IPS DF 6.9 (cell line): ENCODE measurements around the gene SH3D19.

Source experiments
- DNase-seq: peaks from one replicate; pipeline ENCODE4 v3.0.0-alpha.2; 2013; ENCODE audit warnings: low read depth, low spot score
- H3K27ac ChIP-seq: one replicate; pipeline ENCODE4 v1.5.1; 2013; ENCODE audit warnings: low read length, control low read depth
- H3K27me3 ChIP-seq: 2 replicates; pipeline ENCODE4 v1.6.1; 2013; ENCODE audit warnings: mild to moderate bottlenecking, low read length; ENCODE audit not compliant: control insufficient read depth, insufficient read depth
- H3K36me3 ChIP-seq: 2 replicates; pipeline ENCODE4 v1.6.1; 2013; ENCODE audit warnings: low read length; ENCODE audit not compliant: control insufficient read depth, insufficient read depth
- H3K4me1 ChIP-seq: 2 replicates; pipeline ENCODE4 v1.6.1; 2013; ENCODE audit warnings: low read length; ENCODE audit not compliant: control insufficient read depth, insufficient read depth
- H3K4me3 ChIP-seq: 2 replicates; pipeline ENCODE4 v1.5.1; 2013; ENCODE audit warnings: mild to moderate bottlenecking, low read length
- H3K9me3 ChIP-seq: 2 replicates; pipeline ENCODE4 v1.6.1; 2013; ENCODE audit warnings: low read length, inconsistent platforms; ENCODE audit not compliant: control insufficient read depth, insufficient read depth
- WGBS: extraction: QIAGEN DNeasy Blood & Tissue Kit; methylation state at CpG from one replicate; pipeline ENCODE4 v1.1.7; 2013; ENCODE audit warnings: mixed read lengths, missing lambda C conversion rate; ENCODE audit not compliant: insufficient read length, insufficient coverage; 5-methylcytosine and 5-hydroxymethylcytosine counted together

Gene SH3D19

DNA sequence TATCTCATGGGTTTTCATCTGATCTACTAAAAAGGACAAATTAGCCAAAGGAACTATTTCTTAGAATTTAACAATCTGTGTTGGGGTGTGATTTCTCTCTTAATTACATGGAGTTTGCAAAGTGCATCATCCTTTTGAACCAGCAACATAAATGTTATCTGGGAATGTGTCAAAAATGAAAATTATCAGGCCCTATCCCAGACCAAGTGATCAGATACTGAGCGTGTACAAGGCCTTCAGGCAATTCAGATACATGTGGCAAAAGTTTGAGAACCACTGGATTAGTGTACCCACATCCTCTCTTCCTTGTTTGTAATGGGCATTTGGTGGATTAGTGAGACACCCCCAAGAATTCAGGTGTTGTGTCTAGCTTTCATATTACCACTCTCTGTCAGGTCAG, 3.8 kb downstream of the SH3D19 start:
- H3K4me1 ChIP-seq = no peaks in the 10 kb centered on the region
- no CpG with 5 or more reads among the region's 1 CpG for WGBS
- H3K27me3 ChIP-seq = no peaks in the 10 kb centered on the region
- no peak overlapping the region for H3K4me3 ChIP-seq
- no peak overlapping the region for H3K27ac ChIP-seq
- no peaks in the 10 kb centered on the region for H3K9me3 ChIP-seq
- no peaks in the 10 kb centered on the region for H3K36me3 ChIP-seq
- no peak for DNase-seq

DNA sequence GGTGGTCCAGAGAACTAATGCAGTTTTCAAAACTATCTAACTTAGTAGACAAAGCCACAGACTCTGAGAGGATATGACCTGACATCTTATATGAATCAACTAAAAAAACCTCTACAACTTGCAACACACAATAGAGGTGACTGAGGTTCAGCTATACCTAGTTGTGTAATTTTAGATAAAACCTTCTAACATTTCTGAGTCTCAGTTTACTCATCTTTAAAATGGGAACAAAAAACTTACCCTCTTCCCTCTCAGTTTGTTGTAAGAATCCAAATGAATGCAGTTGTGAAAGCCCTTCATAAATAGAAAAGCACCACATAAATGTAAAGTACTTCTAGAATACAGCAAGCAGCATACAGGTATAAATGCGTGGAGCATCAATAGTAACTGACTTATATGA, 5.9 kb downstream of the SH3D19 start:
- H3K4me3 ChIP-seq = no peak overlapping the region
- no CpG with 5 or more reads among the region's 1 CpG for WGBS
- no peaks in the 10 kb centered on the region for H3K36me3 ChIP-seq
- H3K27ac ChIP-seq = no peak overlapping the region
- no peaks in the 10 kb centered on the region for H3K4me1 ChIP-seq
- no peaks in the 10 kb centered on the region for H3K27me3 ChIP-seq
- no peaks in the 10 kb centered on the region for H3K9me3 ChIP-seq
- DNase-seq = no peak

DNA sequence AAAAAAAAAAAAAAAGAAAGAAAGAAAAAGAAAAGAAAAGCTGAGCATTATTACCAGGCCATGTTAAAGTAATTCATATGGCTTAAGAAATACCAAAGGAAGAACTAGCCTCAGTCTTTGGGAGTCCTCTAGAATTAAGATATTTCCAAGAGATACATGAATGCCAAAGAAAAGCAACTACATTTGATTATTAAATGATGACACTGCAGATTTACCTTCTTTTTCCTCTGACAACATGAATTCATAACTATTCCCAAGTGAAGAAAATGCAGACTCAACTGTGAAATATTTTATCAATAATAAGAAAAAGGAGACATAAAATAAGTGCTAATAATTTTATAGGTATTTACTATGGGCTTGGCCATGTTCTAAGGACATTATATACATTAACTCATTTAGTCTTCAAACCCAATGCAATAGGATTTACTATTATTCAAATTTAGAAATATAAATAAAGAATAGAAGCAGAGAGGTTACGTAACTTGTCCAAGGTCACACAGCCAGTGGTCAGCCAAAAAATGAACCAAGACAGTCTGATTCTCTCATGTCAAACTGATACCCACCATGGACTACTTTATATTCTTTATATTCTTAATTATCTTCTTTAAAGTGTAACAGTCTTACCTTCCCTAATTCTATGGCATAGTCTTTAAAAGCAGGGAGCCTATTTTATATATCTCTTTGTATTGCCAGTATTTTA, 6.9 kb downstream of the SH3D19 start:
- Histone ChIP-seq H3K4me1 (no peaks in the 10 kb centered on the region), H3K9me3 (no peaks in the 10 kb centered on the region), H3K27ac (no peak overlapping the region), H3K27me3 (no peaks in the 10 kb centered on the region), H3K4me3 (no peak overlapping the region), H3K36me3 (no peaks in the 10 kb centered on the region)
- WGBS = no CpG with 5 or more reads among the region's 1 CpG
- DNase-seq = no peak

DNA sequence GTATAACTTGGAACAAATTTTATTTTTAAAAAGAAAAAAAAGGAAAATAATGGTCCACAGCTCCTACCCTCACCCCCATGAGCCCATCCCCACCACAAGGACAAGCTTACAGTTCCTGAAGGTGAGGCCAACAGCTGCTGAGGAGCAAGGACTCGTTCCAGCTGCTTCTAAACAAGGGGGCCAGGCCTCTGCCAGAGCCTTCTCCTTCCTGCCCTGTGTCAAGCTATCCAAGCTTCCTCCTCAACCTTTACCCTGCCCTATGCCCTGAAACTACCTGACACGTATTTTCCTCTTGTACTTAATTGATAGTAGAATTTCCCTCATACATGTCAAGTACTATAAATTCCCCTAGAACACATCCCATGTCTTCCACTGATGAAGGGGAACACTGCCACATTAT, 8.8 kb downstream of the SH3D19 start:
- no peak for DNase-seq
- WGBS = no CpG with 5 or more reads among the region's 2 CpGs

DNA sequence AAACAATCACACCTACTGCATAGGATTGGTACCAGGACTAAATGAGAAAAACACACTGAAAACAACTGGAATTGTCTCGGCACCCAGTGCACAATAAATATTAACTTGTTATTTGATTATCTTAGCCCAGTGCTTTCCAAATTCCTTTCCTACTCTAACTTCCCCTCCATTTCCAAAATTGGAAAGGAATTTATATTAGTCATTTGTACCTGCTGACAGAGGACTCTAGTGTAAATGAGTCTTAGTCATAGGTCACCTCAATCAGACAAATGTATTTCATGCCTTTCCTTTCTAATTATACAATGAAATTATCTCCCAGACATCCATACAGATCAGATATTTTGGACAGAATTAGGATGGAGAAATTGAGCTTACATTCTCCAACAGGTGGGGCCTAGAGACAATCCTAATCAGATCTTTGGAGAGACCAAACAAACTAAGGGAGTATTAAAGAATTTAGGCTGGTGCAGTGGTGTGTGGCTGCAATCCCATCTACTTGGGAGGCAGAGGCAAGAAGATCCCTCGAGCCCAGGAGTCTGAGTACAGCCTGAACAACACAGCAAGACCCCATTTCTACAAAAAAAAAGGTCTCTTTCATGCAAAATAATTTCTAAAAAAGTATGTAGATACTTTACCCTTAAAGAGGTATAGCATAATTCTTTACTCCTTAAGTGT, 10.1 kb downstream of the SH3D19 start:
- Histone ChIP-seq H3K36me3 (no peaks in the 10 kb centered on the region), H3K4me3 (no peak overlapping the region), H3K27ac (no peak overlapping the region), H3K4me1 (no peaks in the 10 kb centered on the region), H3K9me3 (no peaks in the 10 kb centered on the region), H3K27me3 (no peaks in the 10 kb centered on the region; the same call in 1 of the 2 replicates)
- WGBS = no CpG with 5 or more reads among the region's 2 CpGs
- no peak for DNase-seq

More for the DNA sequence above, 8.8 kb downstream of the SH3D19 start:
- H3K4me1 ChIP-seq = no peaks in the 10 kb centered on the region
- H3K4me3 ChIP-seq = no peak overlapping the region
- no peaks in the 10 kb centered on the region for H3K9me3 ChIP-seq
- no peak overlapping the region for H3K27ac ChIP-seq
- H3K27me3 ChIP-seq = no peaks in the 10 kb centered on the region; the same call in 1 of the 2 replicates
- H3K36me3 ChIP-seq = no peaks in the 10 kb centered on the region

DNA sequence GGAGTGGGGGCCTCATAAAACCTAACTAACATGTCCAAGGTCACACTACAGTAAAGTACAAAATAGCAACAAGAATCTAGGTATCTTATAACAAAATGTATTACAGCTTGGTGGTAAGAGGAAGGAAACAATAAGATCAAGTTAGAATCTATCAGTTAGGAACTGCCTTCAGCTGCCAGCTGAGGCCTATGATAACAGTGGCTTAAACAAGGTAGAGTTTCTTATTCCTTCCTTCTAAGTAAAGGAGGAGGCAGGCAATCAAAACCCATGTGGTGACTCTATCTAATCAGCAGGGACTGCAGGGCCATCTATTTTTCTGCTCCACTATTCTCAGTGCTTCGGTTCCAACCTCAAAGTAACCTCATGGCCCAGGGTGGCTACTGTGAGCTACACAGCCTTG, 10.9 kb downstream of the SH3D19 start:
- Histone ChIP-seq H3K4me1 (no peaks in the 10 kb centered on the region), H3K27ac (no peak overlapping the region), H3K27me3 (no peaks in the 10 kb centered on the region; the same call in 1 of the 2 replicates), H3K4me3 (no peak overlapping the region), H3K9me3 (no peaks in the 10 kb centered on the region), H3K36me3 (no peaks in the 10 kb centered on the region)
- no CpG with 5 or more reads among the region's 1 CpG for WGBS
- no peak for DNase-seq

DNA sequence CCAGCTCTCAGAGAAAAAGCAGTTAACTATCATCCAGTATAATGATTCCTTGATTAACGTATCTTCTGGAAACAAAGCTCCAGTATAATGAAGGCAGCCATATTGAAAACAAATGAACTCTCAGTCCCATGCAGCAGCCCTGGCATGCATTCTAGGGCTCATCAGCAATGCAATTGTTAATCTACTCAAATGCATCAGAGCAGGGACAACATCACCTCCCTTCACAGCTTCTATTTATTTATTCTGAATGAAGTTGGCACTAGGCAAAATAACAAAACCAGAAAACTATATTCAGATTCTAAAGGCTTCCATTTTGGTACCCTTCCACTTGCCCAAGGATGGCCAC, 11.4 kb downstream of the SH3D19 start:
- DNase-seq = no peak
- Histone ChIP-seq H3K36me3 (no peaks in the 10 kb centered on the region), H3K4me3 (no peak overlapping the region), H3K27ac (no peak overlapping the region), H3K27me3 (no peaks in the 10 kb centered on the region; the same call in 1 of the 2 replicates), H3K9me3 (no peaks in the 10 kb centered on the region), H3K4me1 (no peaks in the 10 kb centered on the region)
- no CpG with 5 or more reads among the region's 1 CpG for WGBS

DNA sequence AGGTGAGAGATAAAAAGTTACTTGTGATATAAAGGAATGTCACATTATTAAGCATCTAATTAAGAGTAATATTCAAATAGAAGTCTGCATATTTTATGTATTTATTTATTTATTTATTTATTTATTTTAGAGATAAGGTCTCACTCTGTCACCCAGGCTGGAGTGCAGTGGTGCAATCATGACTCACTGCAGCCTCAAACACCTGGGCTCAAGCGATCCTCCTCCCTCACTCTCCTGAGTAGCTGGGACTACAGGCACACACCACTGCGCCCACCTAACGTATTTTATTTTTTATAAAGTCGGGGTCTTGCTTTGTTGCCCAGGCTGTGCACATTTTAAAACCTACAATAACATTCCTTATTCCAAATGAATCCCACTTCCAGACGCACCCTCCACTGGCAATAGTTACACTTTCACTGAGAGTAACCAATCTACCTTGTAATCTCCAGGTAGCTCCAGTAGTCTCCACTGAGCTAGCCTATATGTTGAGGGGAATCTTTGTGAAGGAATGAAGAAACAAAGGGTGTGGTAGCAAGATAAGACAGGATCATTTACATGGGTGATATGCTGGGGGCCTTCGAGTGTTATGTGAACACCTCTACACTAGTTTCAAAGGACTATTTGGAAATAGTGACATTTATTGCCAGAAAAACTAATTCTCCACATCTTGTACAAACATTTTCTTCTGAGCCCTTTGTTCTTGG, 11.9 kb downstream of the SH3D19 start:
- Histone ChIP-seq H3K4me1 (no peaks in the 10 kb centered on the region), H3K4me3 (no peak overlapping the region), H3K36me3 (no peaks in the 10 kb centered on the region), H3K9me3 (no peaks in the 10 kb centered on the region), H3K27ac (no peak overlapping the region), H3K27me3 (no peaks in the 10 kb centered on the region; the same call in 1 of the 2 replicates)
- WGBS = no CpG with 5 or more reads among the region's 6 CpGs
- DNase-seq = no peak

GRCh38 chr4:151310124-151310728, 15.2 kb downstream of the SH3D19 start:
- no peak overlapping the region for H3K27ac ChIP-seq
- H3K27me3 ChIP-seq = no peaks in the 10 kb centered on the region; the same call in 1 of the 2 replicates
- no CpG with 5 or more reads among the region's 5 CpGs for WGBS
- H3K36me3 ChIP-seq = no peaks in the 10 kb centered on the region
- H3K4me1 ChIP-seq = peaks cover 3% of the 10 kb centered on the region; the same call in 1 of the 2 replicates
- H3K4me3 ChIP-seq = no peak overlapping the region
- DNase-seq = no peak
- H3K9me3 ChIP-seq = no peaks in the 10 kb centered on the region

DNA sequence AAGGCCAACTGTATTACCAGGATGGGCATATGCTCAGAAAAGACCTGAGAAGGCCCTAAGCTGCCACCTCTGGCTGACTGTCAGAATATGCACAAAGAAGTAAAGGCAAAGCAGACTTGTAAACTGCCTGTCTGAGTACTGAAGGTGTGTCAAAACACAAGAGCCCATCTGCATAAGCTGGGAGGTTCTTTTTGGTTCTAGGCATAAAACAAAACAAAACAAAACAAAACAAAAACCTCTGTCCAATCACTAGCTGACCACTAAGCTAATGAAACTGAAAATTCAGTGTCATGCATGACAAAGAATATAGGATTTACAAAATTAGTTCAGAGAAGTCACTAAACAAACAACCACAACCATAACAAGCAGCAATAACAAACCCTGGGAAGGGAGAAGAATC, 20.6 kb downstream of the SH3D19 start:
- Histone ChIP-seq H3K27me3 (no peaks in the 10 kb centered on the region), H3K4me3 (no peak overlapping the region), H3K27ac (no peak overlapping the region), H3K9me3 (no peaks in the 10 kb centered on the region), H3K4me1 (peaks cover 5% of the 10 kb centered on the region; the same call in 1 of the 2 replicates), H3K36me3 (no peaks in the 10 kb centered on the region)
- no peak for DNase-seq
